K562 (cell line): ENCODE measurements around the gene MFSD12. TPM values are rescaled to one million over a fixed set of nuclear protein-coding genes. Genes with fewer than 3 reads are reported as not detected.

Source experiments
- ARNT ChIP-seq, 2 experiments: fragments of 450-650 bp; IDR thresholded peaks; 2 replicates each; pipeline ENCODE4 v1.6.1; 2016; ENCODE audit warnings: mild to moderate bottlenecking in 1 of 2
- BRF1 ChIP-seq: IDR thresholded peaks from 3 replicates; pipeline ENCODE4 v1.6.1; 2011; ENCODE audit warnings: borderline replicate concordance, mild to moderate bottlenecking; ENCODE audit not compliant: insufficient read length; ENCODE audit errors: extremely low read depth
- CC2D1A ChIP-seq: fragments of 450-650 bp; IDR thresholded peaks from 2 replicates; pipeline ENCODE4 v1.6.1; 2017; ENCODE audit warnings: mild to moderate bottlenecking
- CHD2 ChIP-seq: IDR thresholded peaks from 2 replicates; pipeline ENCODE4 v1.6.1; 2011; ENCODE audit warnings: low read depth, low read length
- E2F1 ChIP-seq: sonication (generic); formaldehyde crosslinking; IDR thresholded peaks from 2 replicates; pipeline ENCODE4 v1.8.1; 2023; ENCODE audit warnings: mild to moderate bottlenecking, missing genetic modification reagents, moderate library complexity
- HEY1 ChIP-seq: fragments of 250-450 bp; sonication (Bioruptor Pico); IDR thresholded peaks from 2 replicates; pipeline ENCODE4 v1.5.0; 2020; ENCODE audit warnings: mild to moderate bottlenecking, moderate library complexity, borderline replicate concordance
- ID3 ChIP-seq, 2 experiments: fragments of 250-450 bp in 1 of 2; fragments of 450-650 bp in 1 of 2; sonication (Bioruptor Pico) in 1 of 2; IDR thresholded peaks; 2 replicates each; pipeline versions ENCODE4 v1.6.1 to v1.8.0; 2016 to 2021; ENCODE audit warnings: mild to moderate bottlenecking in 2 of 2, moderate library complexity in 2 of 2, missing compliant biosample characterization in 1 of 2, missing genetic modification characterization in 1 of 2
- MAFG ChIP-seq: fragments of 450-650 bp; conservative IDR thresholded peaks from 2 replicates; pipeline ENCODE4 v1.6.1; 2016; ENCODE audit warnings: missing genetic modification characterization, missing compliant biosample characterization
- MEF2A ChIP-seq: IDR thresholded peaks from 2 replicates; pipeline ENCODE4 v1.6.1; 2011; ENCODE audit warnings: low read depth, mild to moderate bottlenecking, low read length, moderate library complexity; ENCODE audit not compliant: control insufficient read depth
- NBN ChIP-seq: fragments of 450-650 bp; IDR thresholded peaks from 2 replicates; pipeline ENCODE4 v1.6.1; 2016; ENCODE audit warnings: low read depth, mild to moderate bottlenecking
- NCOA4 ChIP-seq: fragments of 450-650 bp; IDR thresholded peaks from 2 replicates; pipeline ENCODE4 v1.6.1; 2018; ENCODE audit warnings: mild to moderate bottlenecking; ENCODE audit not compliant: partially characterized antibody
- NR1H2 ChIP-seq: sonication (generic); formaldehyde crosslinking; IDR thresholded peaks from 2 replicates; pipeline ENCODE4 v1.4.0; 2020; ENCODE audit warnings: mild to moderate bottlenecking, missing genetic modification reagents
- RCOR1 ChIP-seq, 2 experiments: IDR thresholded peaks; 2 replicates each; pipeline ENCODE4 v1.6.1; 2012; ENCODE audit warnings: low read depth in 2 of 2, low read length in 2 of 2, borderline replicate concordance in 1 of 2, improper control_type of control experiment in 1 of 2
- SNRNP70 ChIP-seq: fragments of 200-400 bp; formaldehyde crosslinking; optimal IDR thresholded peaks from 2 replicates; pipeline ENCODE3; 2017; ENCODE audit warnings: low read depth, low read length
- ZBTB43 ChIP-seq: sonication (generic); formaldehyde crosslinking; IDR thresholded peaks from 2 replicates; pipeline ENCODE4 v1.8.0; 2023; ENCODE audit warnings: mild to moderate bottlenecking, missing genetic modification reagents
- ZC3H8 ChIP-seq: fragments of 450-650 bp; IDR thresholded peaks from 2 replicates; pipeline ENCODE4 v1.6.1; 2017
- ZFP30 ChIP-seq: fragments of 250-450 bp; sonication (Bioruptor Pico); IDR thresholded peaks from 2 replicates; pipeline ENCODE4 v1.8.0; 2022; ENCODE audit warnings: moderate library complexity, mild to moderate bottlenecking, inconsistent platforms, borderline replicate concordance
- ZNF184 ChIP-seq: sonication (generic); formaldehyde crosslinking; IDR thresholded peaks from 2 replicates; pipeline ENCODE4 v1.5.0; 2020; ENCODE audit warnings: missing genetic modification reagents
- ZNF232 ChIP-seq: sonication (generic); formaldehyde crosslinking; IDR thresholded peaks from 2 replicates; pipeline ENCODE4 v1.8.0; 2022; ENCODE audit warnings: mild to moderate bottlenecking, missing genetic modification reagents
- ZNF277 ChIP-seq: fragments of 250-450 bp; sonication (Bioruptor Pico); IDR thresholded peaks from 2 replicates; pipeline ENCODE4 v1.8.0; 2022; ENCODE audit warnings: inconsistent platforms, mild to moderate bottlenecking, moderate library complexity, borderline replicate concordance
- ZNF41 ChIP-seq: fragments of 250-450 bp; sonication (Bioruptor Pico); conservative IDR thresholded peaks from 2 replicates; pipeline ENCODE4 v1.4.0; 2020; ENCODE audit warnings: mild to moderate bottlenecking
- ZNF696 ChIP-seq: fragments of 250-450 bp; sonication (Bioruptor Pico); conservative IDR thresholded peaks from 2 replicates; pipeline ENCODE4 v1.4.0; 2020; ENCODE audit warnings: mild to moderate bottlenecking, moderate library complexity
- ZSCAN29 ChIP-seq: fragments of 450-650 bp; IDR thresholded peaks from 2 replicates; pipeline ENCODE4 v1.6.1; 2017
- polyA plus RNA-seq, 8 experiments: library from polyadenylated mRNA; depleted of rRNA in 4 of 8; stranded (reverse) in 5 of 8; unstranded in 3 of 8; fragments of >200 nt; fragmentation: Nextera tagmentation in 2 of 8; fragmentation: Illumina TruSeq in 1 of 8; extraction: Ambion mirVana in 2 of 8; extraction: Trizol in 1 of 8; gene quantifications; 2 replicates each; pipeline versions ENCODE4 v1.2.1 to v1.2.3, GENCODE V29; 2011 to 2014; ENCODE audit warnings: inconsistent platforms in 1 of 8, missing spikeins in 1 of 8
- total RNA-seq, 7 experiments: library from RNA; depleted of rRNA in 6 of 7; stranded (reverse); fragments of >200 nt in 6 of 7; fragmentation: Illumina TruSeq in 2 of 7; extraction: Trizol in 2 of 7; gene quantifications; 2 replicates each; pipeline versions ENCODE4 v1.2.1 to v1.2.3, GENCODE V29; 2011 to 2021; ENCODE audit warnings: low replicate concordance in 1 of 7

Gene MFSD12
- total and polyA plus RNA-seq, 9 of the 15 experiments (the other 6 are each of a cell fraction or from before 2014, with no cell fraction given), result 0.69 to 112 (median 31.8) TPM

- no peak for TF ChIP-seq ZNF41 (CRISPR knock-in tag)
- no peak for TF ChIP-seq ZC3H8
- TF ChIP-seq E2F1 (CRISPR knock-in tag), result peak; percentile 45; the same call in 1 of the 2 replicates
- TF ChIP-seq ZSCAN29, result no peak
- no peak for TF ChIP-seq NR1H2 (CRISPR knock-in tag)
- no peak for TF ChIP-seq ZNF232 (CRISPR knock-in tag)
- 0 out of 4 replicates have a peak, but pooled peaks of 1 of the 2 experiments have one; percentile 15 for TF ChIP-seq RCOR1 (IDR thresholded peaks at IDR 0.05; ENCODE audit: borderline replicate concordance in 1 of 2, low read depth in 2 of 2, low read length in 2 of 2)
- TF ChIP-seq CC2D1A, result no peak
- no peak for TF ChIP-seq ZFP30 (CRISPR knock-in tag)
- TF ChIP-seq MEF2A, result no peak
- TF ChIP-seq NBN, result peak; percentile 67; the same call in 1 of the 2 replicates
- TF ChIP-seq ZNF696 (CRISPR knock-in tag), result no peak
- no peak for TF ChIP-seq ZNF277
- TF ChIP-seq CHD2, result no peak; the same call in 1 of the 2 replicates
- TF ChIP-seq ARNT (IDR thresholded peaks at IDR 0.05), result no peak
- no peak for TF ChIP-seq ZBTB43 (CRISPR knock-in tag)
- TF ChIP-seq HEY1 (CRISPR knock-in tag), result no peak
- no peak for TF ChIP-seq ID3 (CRISPR knock-in tag; IDR thresholded peaks at IDR 0.05)
- TF ChIP-seq ID3 (tag; IDR thresholded peaks at IDR 0.05), result 0 out of 2 replicates have a peak, but pooled peaks have one; percentile 33
- no peak for TF ChIP-seq NCOA4
- TF ChIP-seq SNRNP70, result no peak
- TF ChIP-seq BRF1, result no peak
- no peak for TF ChIP-seq MAFG (tag)
- TF ChIP-seq ZNF184 (CRISPR knock-in tag), result no peak
These were observed 51.6 kb downstream of the MFSD12 start, which contains the start of gene FZR1 (continued) for GRCh38 chr19:3505598-3506383.
